GM18867 (cell line): ENCODE data around the gene TKT.

ENCODE experiments used
- ATAC-seq: cut with Tn5 transposase; IDR thresholded peaks from one replicate; pipeline ENCODE4 v1.9.1; 2021; ENCODE audit warnings: mild to moderate bottlenecking, moderate library complexity; ENCODE audit not compliant: unreplicated experiment

The TKT gene

DNA sequence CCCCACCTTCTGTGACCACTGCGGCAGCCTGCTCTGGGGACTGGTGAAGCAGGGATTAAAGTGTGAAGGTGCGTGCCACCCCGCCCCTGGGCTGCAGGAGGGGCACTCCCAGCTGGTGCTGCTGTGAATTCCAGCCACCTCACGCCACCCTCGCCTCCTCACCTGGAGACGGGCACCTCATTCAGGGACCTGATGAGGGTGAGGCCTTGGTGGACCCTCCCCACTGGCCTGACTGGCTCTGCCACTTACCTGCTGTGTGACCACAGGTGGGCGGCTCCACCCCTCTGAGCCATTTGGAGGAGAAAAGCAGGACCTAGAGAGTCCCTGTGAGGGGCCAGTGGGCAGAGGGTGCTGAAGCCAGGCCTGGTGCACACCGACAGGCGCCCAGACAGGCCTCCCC is 72.3 kb downstream of the TKT start:
- no peak for ATAC-seq

DNA sequence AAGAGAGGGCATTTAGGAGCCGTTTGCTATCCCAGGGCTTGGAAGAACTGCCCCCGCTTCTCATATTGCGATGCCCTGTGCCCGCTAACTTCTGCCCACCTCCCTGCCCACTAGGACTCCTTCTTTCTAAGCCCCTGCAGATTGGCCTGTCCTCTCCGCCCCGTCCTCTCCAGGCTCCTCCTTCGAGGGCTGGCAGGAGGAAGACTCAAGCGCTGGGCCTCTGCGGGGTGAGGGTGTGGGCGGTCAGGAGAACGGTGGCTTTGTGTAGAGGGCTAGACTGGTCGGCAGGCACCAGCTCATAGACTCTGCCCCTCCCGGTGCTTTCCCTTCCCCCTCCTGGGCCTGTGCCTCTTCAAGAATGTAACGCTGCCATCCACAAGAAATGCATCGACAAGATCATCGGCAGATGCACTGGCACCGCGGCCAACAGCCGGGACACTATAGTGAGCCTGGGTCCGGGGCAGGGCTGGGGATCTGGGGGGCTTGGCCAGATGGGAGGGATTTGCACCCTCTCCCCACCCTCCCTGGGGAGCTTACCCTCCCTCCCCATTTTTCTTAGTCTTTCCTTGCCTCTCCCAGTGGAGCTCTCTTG is 73.0 kb downstream of the TKT start:
- no peak for ATAC-seq

DNA sequence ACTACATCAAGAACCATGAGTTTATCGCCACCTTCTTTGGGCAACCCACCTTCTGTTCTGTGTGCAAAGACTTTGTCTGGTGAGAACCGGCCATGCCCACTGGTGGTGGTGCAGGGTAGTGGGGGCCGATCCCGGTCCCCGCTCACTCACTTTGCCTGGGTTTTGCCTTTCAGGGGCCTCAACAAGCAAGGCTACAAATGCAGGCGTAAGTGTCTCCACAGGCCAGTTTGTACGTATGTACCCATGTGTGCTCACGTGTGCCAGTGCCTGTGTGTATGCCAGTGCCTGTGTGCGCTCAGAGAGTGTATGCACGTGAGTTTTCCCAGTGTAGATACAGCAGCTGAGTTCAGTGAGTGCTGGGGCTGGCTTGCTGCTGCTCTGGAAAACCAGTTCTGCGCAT is 74.3 kb downstream of the TKT start:
- ATAC-seq, result no peak

DNA sequence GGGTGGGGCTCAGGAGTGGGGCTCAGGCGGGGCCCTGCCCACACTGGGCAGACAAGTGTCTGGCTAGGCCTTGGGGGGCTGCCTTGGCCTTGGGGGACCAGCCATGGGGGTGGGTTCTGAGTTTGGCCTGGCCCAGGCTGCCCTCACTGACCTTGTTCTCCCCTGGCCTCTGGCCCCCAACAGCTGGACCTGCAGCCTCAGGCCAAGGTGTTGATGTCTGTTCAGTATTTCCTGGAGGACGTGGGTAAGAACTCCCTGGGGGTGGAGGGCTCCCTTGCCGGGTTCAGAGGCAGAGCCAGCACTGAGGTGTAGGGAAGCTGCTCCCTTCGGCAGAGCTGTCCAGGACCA is 74.8 kb downstream of the TKT start:
- ATAC-seq, result no peak

DNA sequence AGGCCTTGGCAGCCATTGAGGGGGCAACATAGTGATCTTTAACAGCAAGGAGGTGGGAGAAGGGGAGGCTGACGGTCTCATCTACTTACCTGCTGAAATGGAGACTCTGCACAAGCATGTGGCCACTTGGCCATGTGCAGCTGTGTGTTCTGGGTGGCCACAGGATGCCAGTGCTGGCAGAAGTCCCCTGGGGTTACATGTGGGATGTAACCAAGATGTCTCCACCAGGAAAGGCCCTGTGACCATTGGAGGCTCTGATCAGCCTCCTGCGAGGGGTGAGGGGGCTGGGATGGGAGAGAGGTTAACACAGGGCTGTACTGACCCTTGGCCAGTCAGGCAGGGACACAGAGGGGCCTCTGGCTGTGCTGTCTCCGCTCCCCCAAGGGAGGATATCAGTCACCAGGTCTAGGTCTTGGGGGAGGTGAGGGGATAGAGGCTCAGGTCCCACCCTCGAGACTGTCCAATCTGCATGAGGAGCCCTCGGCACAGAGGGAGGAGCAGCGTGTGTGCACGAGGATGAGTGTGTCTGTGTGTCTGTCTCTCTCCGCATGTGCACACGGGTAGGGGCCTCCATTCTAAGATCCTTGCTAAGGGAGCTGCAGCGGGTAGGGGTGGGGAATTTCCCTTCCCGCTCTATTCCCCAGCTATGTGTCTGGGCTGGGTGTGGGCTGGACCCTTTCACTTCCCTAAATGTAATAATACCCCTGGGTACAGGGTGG is 75.4 kb downstream of the TKT start:
- ATAC-seq, result peak; percentile 91

DNA sequence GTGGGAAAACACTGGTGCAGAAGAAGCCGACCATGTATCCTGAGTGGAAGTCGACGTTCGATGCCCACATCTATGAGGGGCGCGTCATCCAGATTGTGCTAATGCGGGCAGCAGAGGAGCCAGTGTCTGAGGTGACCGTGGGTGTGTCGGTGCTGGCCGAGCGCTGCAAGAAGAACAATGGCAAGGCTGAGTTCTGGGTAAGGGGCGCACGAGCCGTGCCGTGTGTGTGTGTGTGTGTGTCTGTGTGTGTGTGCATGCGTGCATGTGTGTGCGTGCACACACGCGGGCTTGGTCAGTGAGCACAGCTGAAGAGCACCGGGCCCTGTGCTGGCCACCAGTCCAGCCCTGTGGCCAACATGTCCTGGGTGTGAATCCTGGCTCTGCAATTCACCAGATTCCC is 76.2 kb downstream of the TKT start:
- no peak for ATAC-seq

DNA sequence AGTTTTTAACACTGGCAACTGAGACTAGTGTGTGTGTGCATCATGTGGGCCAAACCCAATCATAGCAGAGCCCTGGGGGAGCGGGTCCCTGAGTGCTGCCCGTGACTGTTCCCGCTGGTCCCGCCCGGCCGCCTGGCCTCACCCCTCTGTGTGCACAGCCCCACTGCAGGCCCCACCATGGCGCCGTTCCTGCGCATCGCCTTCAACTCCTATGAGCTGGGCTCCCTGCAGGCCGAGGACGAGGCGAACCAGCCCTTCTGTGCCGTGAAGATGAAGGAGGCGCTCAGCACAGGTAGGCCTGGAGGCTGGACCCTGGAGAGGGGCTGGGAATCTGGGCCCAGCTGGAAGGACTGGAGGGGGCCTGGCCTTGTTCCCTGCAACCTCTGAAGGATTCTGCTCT is 77.6 kb downstream of the TKT start:
- ATAC-seq, result no peak

DNA sequence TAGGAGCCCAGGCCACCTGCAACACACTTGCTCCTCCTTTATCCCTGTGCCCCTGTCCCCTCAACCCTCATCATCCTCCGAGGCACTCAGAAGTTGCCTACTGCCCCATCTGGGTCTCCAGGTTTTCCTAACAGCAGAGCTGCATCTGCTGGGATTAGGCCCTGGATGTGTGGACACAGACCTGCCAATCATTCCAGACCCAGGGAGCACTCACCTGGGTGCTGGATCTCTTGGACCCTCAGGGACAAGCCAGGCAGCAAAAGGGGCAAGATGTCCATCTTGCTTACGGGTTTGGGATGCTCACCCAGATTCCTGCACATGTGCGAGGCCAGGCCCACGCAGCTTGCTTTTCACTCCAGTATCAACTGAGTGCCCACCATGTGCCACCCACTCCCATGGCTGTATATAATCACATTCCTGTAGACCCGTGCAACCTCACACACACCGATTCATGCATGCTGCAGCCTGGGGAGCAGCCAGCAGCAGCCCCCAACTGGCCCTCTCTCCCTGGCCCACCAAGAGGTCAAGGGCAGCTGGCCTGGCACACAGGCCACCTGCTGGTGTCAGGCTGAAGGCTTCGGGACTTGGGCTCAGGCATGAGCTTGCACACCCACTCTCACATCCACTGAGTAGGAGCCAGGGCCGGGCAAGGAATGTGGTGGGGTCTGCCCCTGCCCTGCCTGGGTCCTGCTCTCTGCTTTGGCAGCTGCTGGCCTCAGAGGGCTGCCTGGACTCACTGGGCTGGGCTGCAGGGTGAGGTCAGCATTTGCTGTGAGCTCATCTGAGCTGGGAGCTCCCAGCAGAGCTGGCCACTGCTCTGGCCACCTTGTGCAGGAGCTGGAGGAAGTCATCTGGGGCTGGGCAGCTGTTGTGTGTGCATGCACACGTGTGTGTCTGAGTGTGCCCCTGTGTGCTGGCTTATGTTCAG is 79.9 kb downstream of the TKT start:
- ATAC-seq, result no peak
